ENCODE data around the gene CXCL13. TPM values are rescaled to one million over a fixed set of nuclear protein-coding genes. Genes with fewer than 3 reads are reported as not detected.
A peak's percentile ranks its signal among the peaks of the same experiment; 100 is the strongest.
"Not testable (repeated sequence)": the region's sequence is repeated elsewhere in the genome, so short reads cannot be mapped to it uniquely, and the experiment has no call there.

CXCL13 gene
- total RNA-seq, 4 donors from 2014 or later = 3.4 to 14.9 TPM; not detected in 2

- Histone ChIP-seq H3K9me3 (no peaks in the 10 kb centered on the region), H3K4me3 (no peak overlapping the region), H3K36me3 (no peaks in the 10 kb centered on the region), H3K27ac (no peak overlapping the region), H3K27me3 (no peaks in the 10 kb centered on the region), H3K4me1 (peaks cover 3 to 22% (median 9%) of the 10 kb centered on the region in 4 donors)
- intact Hi-C loops (cut with DNase I; ENCODE audit: low total_unique reads) (no loop called here), in situ Hi-C loops (cut with MboI; ENCODE audit: low pct_ligation_motif_present in 1 of 4, low pct_unique_long_range_greater_than_20kb in 1 of 4, low sequenced_read_pairs in 3 of 4) (no loop called here)
- TF ChIP-seq CTCF (IDR thresholded peaks at IDR 0.05) = no peak
- no peak for DNase-seq
- 57 to 83% methylated on average over 3 to 4 of the region's 4 CpGs for WGBS, 2 donors (ENCODE audit: low coverage in 1 of 2)
Measured at GRCh38 chr4:77635876-77636275, 30.3 kb downstream of the CXCL13 start.

GRCh38 chr4:77636902-77637301 is 31.3 kb downstream of the CXCL13 start:
- peak; percentile 43 for TF ChIP-seq EP300 (IDR thresholded peaks at IDR 0.05; ENCODE audit: low read depth)
- TF ChIP-seq POLR2A (IDR thresholded peaks at IDR 0.05) = no peak
- TF ChIP-seq CTCF (IDR thresholded peaks at IDR 0.05) = no peak
- TF ChIP-seq POLR2AphosphoS5 (IDR thresholded peaks at IDR 0.05) = peak; percentile 42 to 65 (median 65)
- Histone ChIP-seq H3K27me3 (no peaks in the 10 kb centered on the region), H3K9me3 (no peaks in the 10 kb centered on the region), H3K36me3 (no peaks in the 10 kb centered on the region), H3K27ac (peak overlapping the region; percentile 15 to 43 (median 36)), H3K4me3 (no peak overlapping the region), H3K4me1 (peaks cover 3 to 15% (median 5%) of the 10 kb centered on the region in 4 donors)
- in situ Hi-C loops (cut with MboI; ENCODE audit: low pct_ligation_motif_present in 1 of 4, low pct_unique_long_range_greater_than_20kb in 1 of 4, low sequenced_read_pairs in 3 of 4) = no loop called here
- peak; percentile 72 for DNase-seq
- 63 to 65% methylated on average over 2 to 3 of the region's 3 CpGs for WGBS, 2 donors (ENCODE audit: low coverage in 1 of 2)
- intact Hi-C loops (cut with DNase I; ENCODE audit: low total_unique reads) = no loop called here

- H3K4me1 ChIP-seq; H3K9me3 ChIP-seq; H3K27ac ChIP-seq; in situ Hi-C loops (cut with MboI; ENCODE audit: low pct_ligation_motif_present in 1 of 4, low pct_unique_long_range_greater_than_20kb in 1 of 4, low sequenced_read_pairs in 3 of 4); H3K36me3 ChIP-seq; intact Hi-C loops (cut with DNase I; ENCODE audit: low total_unique reads); DNase-seq; H3K27me3 ChIP-seq; H3K4me3 ChIP-seq: not testable (repeated sequence)
- WGBS, 2 donors (ENCODE audit: low coverage in 1 of 2) = 71 to 92% methylated on average over 1 of the region's 1 CpG
Measured at GRCh38 chr4:77644069-77644468, 38.4 kb downstream of the CXCL13 start.

- in situ Hi-C loops (cut with MboI; ENCODE audit: low pct_ligation_motif_present in 1 of 4, low pct_unique_long_range_greater_than_20kb in 1 of 4, low sequenced_read_pairs in 3 of 4) (no loop called here), intact Hi-C loops (cut with DNase I; ENCODE audit: low total_unique reads) (no loop called here)
- TF ChIP-seq POLR2AphosphoS5 (IDR thresholded peaks at IDR 0.05) = no peak
- TF ChIP-seq EP300 (IDR thresholded peaks at IDR 0.05; ENCODE audit: low read depth) = no peak
- no peak for TF ChIP-seq CTCF (IDR thresholded peaks at IDR 0.05)
- TF ChIP-seq POLR2A (IDR thresholded peaks at IDR 0.05) = no peak
- H3K27me3 ChIP-seq = no peaks in the 10 kb centered on the region
- no peaks in the 10 kb centered on the region for H3K36me3 ChIP-seq
- H3K4me1 ChIP-seq = peaks cover 0 to 31% (median 15%) of the 10 kb centered on the region in 4 donors
- H3K4me3 ChIP-seq = no peak overlapping the region
- 44 to 47% methylated on average over 1 of the region's 1 CpG for WGBS, 2 donors (ENCODE audit: low coverage in 1 of 2)
- peaks cover 3 to 5% of the 10 kb centered on the region in 2 donors for H3K9me3 ChIP-seq
- no peak for DNase-seq
- peak overlapping the region in 1 of 4 donors; percentile 64 for H3K27ac ChIP-seq
Measured at GRCh38 chr4:77650787-77651186, 45.2 kb downstream of the CXCL13 start.

GRCh38 chr4:77651820-77652219 is 46.2 kb downstream of the CXCL13 start:
- H3K27ac ChIP-seq = peak overlapping the region; percentile 61 to 75 (median 68)
- no peaks in the 10 kb centered on the region for H3K9me3 ChIP-seq
- no peak for DNase-seq
- TF ChIP-seq POLR2A (IDR thresholded peaks at IDR 0.05) (no peak), POLR2AphosphoS5 (IDR thresholded peaks at IDR 0.05) (no peak), CTCF (IDR thresholded peaks at IDR 0.05) (no peak), EP300 (IDR thresholded peaks at IDR 0.05; ENCODE audit: low read depth) (no peak)
- H3K36me3 ChIP-seq = no peaks in the 10 kb centered on the region
- H3K27me3 ChIP-seq = no peaks in the 10 kb centered on the region
- H3K4me3 ChIP-seq = no peak overlapping the region
- intact Hi-C loops (cut with DNase I; ENCODE audit: low total_unique reads) = no loop called here
- in situ Hi-C loops (cut with MboI; ENCODE audit: low pct_ligation_motif_present in 1 of 4, low pct_unique_long_range_greater_than_20kb in 1 of 4, low sequenced_read_pairs in 3 of 4) = no loop called here
- peaks cover 0 to 31% (median 15%) of the 10 kb centered on the region in 4 donors for H3K4me1 ChIP-seq

All from transverse colon (tissue), 4 donors.